MM.1S (cell line): ENCODE measurements around the gene UBE2D1.

Experiments
- CTCF ChIP-seq: fragments of 300-600 bp; sonication (generic); IDR thresholded peaks from 2 replicates; pipeline ENCODE4 v1.5.1; 2016; ENCODE audit warnings: antibody characterized with exemption, low read length, mixed read lengths
- EZH2 ChIP-seq: fragments of 300-600 bp; sonication (generic); optimal IDR thresholded peaks from 2 replicates; pipeline ENCODE3; 2017; ENCODE audit warnings: low read depth, mild to moderate bottlenecking, antibody characterized with exemption, low read length, mixed read lengths

GRCh38 chr10:58372607-58373441 is 38.0 kb downstream of the UBE2D1 start:
- TF ChIP-seq CTCF (no peak), EZH2 (no peak)
